HepG2 (cell line): Measurements from ENCODE around the gene DTX4. TPM values are rescaled to one million over a fixed set of nuclear protein-coding genes. Genes with fewer than 3 reads are reported as not detected.

Source experiments
- ATAC-seq: fragments of 200-7000 bp; cut with Tn5 transposase; 3 replicates; pipeline ENCODE4 v1.9.1; 2020; ENCODE audit warnings: mild to moderate bottlenecking, moderate library complexity
- BruUV-seq: library from RNA; stranded (reverse); fragments of 400-500 nt; replicated peaks from 2 replicates; lab custom pipeline; 2021; lab: Mats Ljungman, UMichigan
- CTCF ChIA-PET: fragments of 300-600 bp; formaldehyde crosslinking; extraction: SDS; loops from one replicate; lab custom pipeline; 2021; ENCODE audit warnings: low total read pairs, inconsistent platforms, low intra/inter-chr PET ratio; lab: Yijun Ruan, JAX
- POLR2A ChIA-PET: fragments of 350-600 bp; sonication (Branson Sonifier 250); formaldehyde crosslinking; loops from one replicate; lab custom pipeline; 2020; ENCODE audit warnings: antibody characterized with exemption, inconsistent platforms; lab: Yijun Ruan, JAX
- DNase-seq: peaks from one replicate; pipeline ENCODE4 v3.0.0-alpha.2; 2015; ENCODE audit warnings: low spot score
- FAIRE-seq: peaks from 3 replicates; lab custom pipeline; 2011; peaks lifted over from hg19 to GRCh38; lab: Jason Lieb, UNC
- H2AFZ ChIP-seq: one replicate; pipeline ENCODE4 v1.6.1; 2011; ENCODE audit warnings: low read length, inconsistent platforms
- H3K27ac ChIP-seq: fragments of 300-600 bp; 3 replicates; pipeline ENCODE4 v1.8.0; 2011; ENCODE audit warnings: mixed run types, mild to moderate bottlenecking, mixed read lengths, low read length, inconsistent platforms; ENCODE audit not compliant: insufficient read depth; ENCODE audit errors: extremely low read length
- H3K27me3 ChIP-seq, 2 experiments: fragments of 200-600 bp in 1 of 2; 2 replicates in 1 of 2; 3 replicates in 1 of 2; pipeline versions ENCODE4 v1.6.0 to v1.8.0; 2011; ENCODE audit warnings: low read length in 2 of 2, mild to moderate bottlenecking in 2 of 2, moderate library complexity in 2 of 2, inconsistent platforms in 1 of 2; ENCODE audit not compliant: insufficient read depth in 2 of 2, control insufficient read depth in 1 of 2
- H3K36me3 ChIP-seq, 2 experiments: fragments of 200-600 bp in 1 of 2; replicated peaks in 1 of 2; 2 replicates in 1 of 2; 3 replicates in 1 of 2; pipeline versions ENCODE4 v1.5.1 to v1.8.0; 2011; ENCODE audit warnings: low read length in 2 of 2, inconsistent platforms in 1 of 2; ENCODE audit not compliant: insufficient read depth in 2 of 2, control insufficient read depth in 1 of 2
- H3K4me1 ChIP-seq: 2 replicates; pipeline ENCODE4 v1.5.1; 2012; ENCODE audit warnings: low read length, inconsistent platforms; ENCODE audit not compliant: insufficient read depth
- H3K4me2 ChIP-seq: 2 replicates; pipeline ENCODE4 v1.6.0; 2011; ENCODE audit warnings: low read depth, low read length, inconsistent platforms
- H3K4me3 ChIP-seq, 3 experiments: fragments of 200-600 bp in 1 of 3; sonication (generic), shearing (Covaris generic) in 1 of 3; replicated peaks in 1 of 3; 2 replicates each; pipeline ENCODE4 v1.5.1; 2011 to 2016; ENCODE audit warnings: low read length in 3 of 3, inconsistent platforms in 2 of 3, low read depth in 2 of 3, mild to moderate bottlenecking in 2 of 3, control low read depth in 1 of 3, mixed read lengths in 1 of 3; ENCODE audit not compliant: insufficient read depth in 1 of 3
- H3K79me2 ChIP-seq: one replicate; pipeline ENCODE4 v1.6.1; 2011; ENCODE audit warnings: low read length, inconsistent platforms; ENCODE audit not compliant: insufficient read depth
- H3K9ac ChIP-seq: 2 replicates; pipeline ENCODE4 v1.6.0; 2011; ENCODE audit warnings: mild to moderate bottlenecking, low read depth, low read length, inconsistent platforms; ENCODE audit not compliant: insufficient read depth
- H3K9me3 ChIP-seq: 2 replicates; pipeline ENCODE4 v1.5.1; 2012; ENCODE audit warnings: mild to moderate bottlenecking, low read length
- H4K20me1 ChIP-seq: 2 replicates; pipeline ENCODE4 v1.6.0; 2011; ENCODE audit warnings: inconsistent platforms, mild to moderate bottlenecking, low read length, moderate library complexity; ENCODE audit not compliant: insufficient read depth
- E2F2 ChIP-seq: sonication (generic); formaldehyde crosslinking; IDR thresholded peaks from 2 replicates; pipeline ENCODE4 v1.4.0; 2020; ENCODE audit warnings: missing genetic modification reagents, borderline replicate concordance
- FOSL2 ChIP-seq: sonication (generic); formaldehyde crosslinking; IDR thresholded peaks from 2 replicates; pipeline ENCODE4 v1.4.0; 2020; ENCODE audit warnings: missing genetic modification reagents
- HBP1 ChIP-seq: IDR thresholded peaks from 2 replicates; pipeline ENCODE4 v1.6.1; 2016; ENCODE audit warnings: low read depth, control low read depth
- JUN ChIP-seq: sonication (generic); formaldehyde crosslinking; IDR thresholded peaks from 2 replicates; pipeline ENCODE4 v1.4.0; 2020; ENCODE audit warnings: mild to moderate bottlenecking, missing genetic modification reagents
- KLF12 ChIP-seq: sonication (generic); formaldehyde crosslinking; IDR thresholded peaks from 2 replicates; pipeline ENCODE4 v1.4.0; 2020; ENCODE audit warnings: missing genetic modification reagents, borderline replicate concordance
- NFKBIZ ChIP-seq: IDR thresholded peaks from 2 replicates; pipeline ENCODE4 v1.6.1; 2018; ENCODE audit warnings: missing genetic modification reagents, missing compliant biosample characterization
- PAWR ChIP-seq: sonication (generic); formaldehyde crosslinking; IDR thresholded peaks from 2 replicates; pipeline ENCODE4 v1.4.0; 2020; ENCODE audit warnings: missing genetic modification reagents, mild to moderate bottlenecking, borderline replicate concordance
- SNRNP70 ChIP-seq: fragments of 200-400 bp; formaldehyde crosslinking; IDR thresholded peaks from 2 replicates; pipeline ENCODE4 v1.6.1; 2017; ENCODE audit warnings: mild to moderate bottlenecking, low read depth, low read length, moderate library complexity
- ZNF136 ChIP-seq: sonication (generic); formaldehyde crosslinking; IDR thresholded peaks from 2 replicates; pipeline ENCODE4 v1.8.1; 2022; ENCODE audit warnings: low read depth, mild to moderate bottlenecking, moderate library complexity, missing genetic modification reagents
- ZNF567 ChIP-seq: sonication (generic); formaldehyde crosslinking; IDR thresholded peaks from 2 replicates; pipeline ENCODE4 v1.8.1; 2023; ENCODE audit warnings: mild to moderate bottlenecking, missing genetic modification reagents, borderline replicate concordance
- WGBS: methylation state at CpG from one replicate; pipeline ENCODE4 v1.1.6; 2017; ENCODE audit warnings: low lambda C conversion rate; 5-methylcytosine and 5-hydroxymethylcytosine counted together
- in situ Hi-C: cut with HindIII; loops from 2 replicates; pipeline ENCODE4 v1.10.0; 2017; ENCODE audit warnings: low pct_unique_long_range_greater_than_20kb; ENCODE audit not compliant: extremely low pct_ligation_motif_present
- intact Hi-C: fragments of 100-400 bp; cut with micrococcal nuclease; formaldehyde crosslinking; loops from one replicate; pipeline ENCODE4 v1.10.0; 2022; ENCODE audit not compliant: unreplicated experiment
- polyA plus RNA-seq, 8 experiments: library from polyadenylated mRNA; depleted of rRNA in 3 of 8; stranded (reverse) in 7 of 8; unstranded in 1 of 8; fragments of >200 nt; fragmentation: Illumina TruSeq in 4 of 8; extraction: Trizol in 4 of 8; gene quantifications; 2 replicates each; pipeline versions ENCODE4 v1.2.1 to v1.2.3, GENCODE V29; 2011 to 2016; ENCODE audit warnings: low read depth in 4 of 8, missing spikeins in 1 of 8, mixed read lengths in 1 of 8; ENCODE audit not compliant: insufficient read depth in 1 of 8
- total RNA-seq, 5 experiments: library from RNA; depleted of rRNA; stranded (reverse); fragments of >200 nt; fragmentation: Illumina TruSeq; extraction: Trizol; gene quantifications; 2 replicates each; pipeline ENCODE4 v1.2.3, GENCODE V29; 2016; ENCODE audit warnings: low read depth in 1 of 5

DTX4 gene
- total and polyA plus RNA-seq, 2 of the 13 experiments (the other 11 are each of a cell fraction or from before 2014, with no cell fraction given): 0.67 to 5.6 TPM

- TF ChIP-seq HBP1 (CRISPR knock-in tag) (no peak), SNRNP70 (no peak), E2F2 (CRISPR knock-in tag) (no peak), KLF12 (no peak), JUN (no peak), NFKBIZ (CRISPR knock-in tag) (no peak), ZNF136 (CRISPR knock-in tag) (no peak)
Measured at GRCh38 chr11:59197991-59198390, 26.1 kb downstream of the DTX4 start (continued).

GRCh38 chr11:59198726-59199125 is 26.8 kb downstream of the DTX4 start:
- Histone ChIP-seq H3K36me3 (peaks cover 4% of the 10 kb centered on the region in 2 experiments; a peak in 2 of 5 replicates), H3K4me2 (no peak overlapping the region), H3K27ac (no peak overlapping the region), H3K9me3 (no peaks in the 10 kb centered on the region), H3K9ac (no peak overlapping the region), H3K4me1 (peaks cover 9% of the 10 kb centered on the region; the same call in 1 of the 2 replicates), H4K20me1 (no peaks in the 10 kb centered on the region), H3K27me3 (no peaks in the 10 kb centered on the region), H3K4me3 (no peak overlapping the region), H3K79me2 (no peaks in the 10 kb centered on the region), H2AFZ (no peak overlapping the region)
- FAIRE-seq (no peak), ATAC-seq (no peak), DNase-seq (no peak)
- no TSS peak for BruUV-seq
- ChIA-PET POLR2A (no interaction called here), CTCF (no interaction called here)
- in situ Hi-C loops (loop anchor here (25.0 kb wide), 1 partner anchor 489 kb away; no protein-coding TSS in a partner anchor), intact Hi-C loops (no loop called here)
- TF ChIP-seq ZNF567 (no peak), FOSL2 (CRISPR knock-in tag) (no peak), PAWR (CRISPR knock-in tag) (no peak)
- 96% methylated on average over 2 of the region's 2 CpGs for WGBS
